HepG2 (cell line): ENCODE measurements around the gene ZNF607. TPM values are rescaled to one million over a fixed set of nuclear protein-coding genes. Genes with fewer than 3 reads are reported as not detected.

Source experiments
- AHR ChIP-seq: IDR thresholded peaks from 2 replicates; pipeline ENCODE4 v1.6.1; 2018; ENCODE audit warnings: missing genetic modification reagents, missing compliant biosample characterization
- FOXK1 ChIP-seq: sonication (generic); formaldehyde crosslinking; IDR thresholded peaks from 2 replicates; pipeline ENCODE4 v1.4.0; 2020; ENCODE audit warnings: low read depth, missing genetic modification reagents, borderline replicate concordance
- GATAD2A ChIP-seq: IDR thresholded peaks from 2 replicates; pipeline ENCODE4 v1.6.1; 2016
- HNRNPK ChIP-seq: fragments of 200-400 bp; formaldehyde crosslinking; IDR thresholded peaks from 2 replicates; pipeline ENCODE4 v1.6.1; 2018; ENCODE audit warnings: low read length, low read depth, moderate library complexity, mild to moderate bottlenecking; ENCODE audit not compliant: poor library complexity, severe bottlenecking
- IRF2 ChIP-seq: IDR thresholded peaks from 2 replicates; pipeline ENCODE4 v1.6.1; 2018; ENCODE audit warnings: missing genetic modification reagents, missing compliant biosample characterization
- NBN ChIP-seq: fragments of 450-650 bp; conservative IDR thresholded peaks from 2 replicates; pipeline ENCODE4 v1.6.1; 2017
- ONECUT2 ChIP-seq: sonication (generic); formaldehyde crosslinking; IDR thresholded peaks from 2 replicates; pipeline ENCODE4 v1.4.0; 2020; ENCODE audit warnings: missing genetic modification reagents
- SALL2 ChIP-seq: sonication (generic); formaldehyde crosslinking; IDR thresholded peaks from 2 replicates; pipeline ENCODE4 v1.8.1; 2023; ENCODE audit warnings: mild to moderate bottlenecking, missing genetic modification reagents, inconsistent platforms
- SP4 ChIP-seq: sonication (generic); formaldehyde crosslinking; IDR thresholded peaks from 2 replicates; pipeline ENCODE4 v1.8.1; 2023; ENCODE audit warnings: mild to moderate bottlenecking, missing genetic modification reagents
- SPEN ChIP-seq: sonication (generic); formaldehyde crosslinking; IDR thresholded peaks from 2 replicates; pipeline ENCODE4 v1.5.1; 2020; ENCODE audit warnings: low read depth, mild to moderate bottlenecking, missing genetic modification reagents
- TMF1 ChIP-seq: sonication (generic); formaldehyde crosslinking; IDR thresholded peaks from 2 replicates; pipeline ENCODE4 v1.8.1; 2022; ENCODE audit warnings: low read depth, missing genetic modification reagents
- ZNF101 ChIP-seq: sonication (generic); formaldehyde crosslinking; IDR thresholded peaks from 2 replicates; pipeline ENCODE4 v1.4.0; 2020; ENCODE audit warnings: mild to moderate bottlenecking, low read depth, missing genetic modification reagents, borderline replicate concordance
- ZNF235 ChIP-seq: sonication (generic); formaldehyde crosslinking; IDR thresholded peaks from 2 replicates; pipeline ENCODE4 v1.8.1; 2023; ENCODE audit warnings: mild to moderate bottlenecking, missing genetic modification reagents, borderline replicate concordance
- ZNF317 ChIP-seq: sonication (generic); formaldehyde crosslinking; IDR thresholded peaks from 2 replicates; pipeline ENCODE4 v1.5.0; 2020; ENCODE audit warnings: mild to moderate bottlenecking, missing genetic modification reagents
- ZNF34 ChIP-seq: sonication (generic); formaldehyde crosslinking; IDR thresholded peaks from 2 replicates; pipeline ENCODE4 v1.4.0; 2020; ENCODE audit warnings: mild to moderate bottlenecking, missing genetic modification reagents, borderline replicate concordance
- ZNF431 ChIP-seq: sonication (generic); formaldehyde crosslinking; IDR thresholded peaks from 2 replicates; pipeline ENCODE4 v1.9.0; 2022; ENCODE audit warnings: missing genetic modification reagents, low read depth, mild to moderate bottlenecking, borderline replicate concordance
- ZNF605 ChIP-seq: sonication (generic); formaldehyde crosslinking; IDR thresholded peaks from 2 replicates; pipeline ENCODE4 v1.8.0; 2022; ENCODE audit warnings: mild to moderate bottlenecking, missing genetic modification reagents
- ZNF782 ChIP-seq: sonication (generic); formaldehyde crosslinking; IDR thresholded peaks from 2 replicates; pipeline ENCODE4 v1.4.0; 2020; ENCODE audit warnings: missing genetic modification reagents, mild to moderate bottlenecking, borderline replicate concordance
- ZNF850 ChIP-seq: sonication (generic); formaldehyde crosslinking; conservative IDR thresholded peaks from 2 replicates; pipeline ENCODE4 v1.9.0; 2021; ENCODE audit warnings: mild to moderate bottlenecking, missing genetic modification reagents
- ZSCAN22 ChIP-seq: sonication (generic); formaldehyde crosslinking; IDR thresholded peaks from 2 replicates; pipeline ENCODE4 v1.4.0; 2020; ENCODE audit warnings: mild to moderate bottlenecking, missing genetic modification reagents
- polyA plus RNA-seq, 8 experiments: library from polyadenylated mRNA; depleted of rRNA in 3 of 8; stranded (reverse) in 7 of 8; unstranded in 1 of 8; fragments of >200 nt; fragmentation: Illumina TruSeq in 4 of 8; extraction: Trizol in 4 of 8; gene quantifications; 2 replicates each; pipeline versions ENCODE4 v1.2.1 to v1.2.3, GENCODE V29; 2011 to 2016; ENCODE audit warnings: low read depth in 4 of 8, missing spikeins in 1 of 8, mixed read lengths in 1 of 8; ENCODE audit not compliant: insufficient read depth in 1 of 8
- total RNA-seq, 5 experiments: library from RNA; depleted of rRNA; stranded (reverse); fragments of >200 nt; fragmentation: Illumina TruSeq; extraction: Trizol; gene quantifications; 2 replicates each; pipeline ENCODE4 v1.2.3, GENCODE V29; 2016; ENCODE audit warnings: low read depth in 1 of 5
- TF ChIP-seq, protein P1 (sequence below): sonication (generic); formaldehyde crosslinking; IDR thresholded peaks from 2 replicates; pipeline ENCODE4 v1.4.0; 2020; ENCODE audit warnings: missing genetic modification reagents, borderline replicate concordance
- TF ChIP-seq, protein P2 (sequence below): sonication (generic); formaldehyde crosslinking; IDR thresholded peaks from 2 replicates; pipeline ENCODE4 v1.4.0; 2020; ENCODE audit warnings: low read depth, mild to moderate bottlenecking, missing genetic modification reagents
- TF ChIP-seq, protein P3 (sequence below): sonication (generic); formaldehyde crosslinking; IDR thresholded peaks from 2 replicates; pipeline ENCODE4 v1.4.0; 2020; ENCODE audit warnings: mild to moderate bottlenecking, missing genetic modification reagents

ZNF607 gene
- total and polyA plus RNA-seq, 2 of the 13 experiments (the other 11 are each of a cell fraction or from before 2014, with no cell fraction given) = 3.8 to 8.3 TPM

DNA sequence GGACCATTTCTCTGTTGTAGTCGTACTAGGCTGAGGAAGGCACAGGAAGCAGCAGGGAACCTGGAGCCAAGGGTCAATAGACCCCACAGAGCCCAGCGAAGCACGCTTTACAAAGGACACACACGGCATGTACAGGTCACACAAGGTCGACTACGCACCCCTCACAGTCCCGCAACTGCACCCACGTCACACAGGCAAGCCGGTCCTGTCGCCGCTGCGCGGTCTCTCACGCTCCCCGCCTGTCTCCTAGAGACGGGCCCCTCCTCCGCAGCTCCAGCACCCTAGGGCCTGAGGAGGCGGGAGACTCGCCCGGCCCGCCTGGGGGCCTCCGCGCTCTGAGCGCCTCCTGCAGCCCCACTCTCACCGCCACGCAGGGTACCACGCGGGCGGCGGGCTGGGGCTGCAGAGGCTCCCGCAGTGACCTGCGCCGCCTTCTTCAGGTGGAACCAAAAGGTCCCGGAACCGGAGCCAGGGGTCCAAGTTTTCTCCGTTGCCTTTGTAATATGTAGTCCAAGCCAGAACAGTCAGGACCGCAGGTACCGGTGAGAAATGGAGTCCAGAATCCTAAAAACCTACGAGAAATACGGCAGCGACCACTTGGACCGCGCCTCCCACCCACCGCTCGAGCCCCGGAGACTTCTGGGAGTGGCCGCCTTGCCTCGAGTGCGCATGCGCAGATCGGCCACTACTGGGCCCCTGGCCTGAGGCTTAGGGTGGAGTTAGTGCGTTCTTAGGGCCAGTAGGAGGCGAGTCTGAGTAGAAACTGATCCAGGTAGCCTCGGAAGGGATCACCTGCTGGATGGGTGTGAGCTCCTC is at the start of gene ZNF607 (continued):
- TF ChIP-seq ONECUT2 (CRISPR knock-in tag) = no peak
- no peak for TF ChIP-seq SALL2
- TF ChIP-seq SP4 = no peak
- no peak for TF ChIP-seq ZNF101 (CRISPR knock-in tag)
- no peak for TF ChIP-seq TMF1 (CRISPR knock-in tag)
- TF ChIP-seq NBN = no peak
- no peak for TF ChIP-seq ZNF317 (CRISPR knock-in tag)
- TF ChIP-seq HNRNPK = no peak
- peak; percentile 25; the same call in 1 of the 2 replicates for TF ChIP-seq ZNF782
- TF ChIP-seq AHR = no peak
- TF ChIP-seq, protein P1, sequence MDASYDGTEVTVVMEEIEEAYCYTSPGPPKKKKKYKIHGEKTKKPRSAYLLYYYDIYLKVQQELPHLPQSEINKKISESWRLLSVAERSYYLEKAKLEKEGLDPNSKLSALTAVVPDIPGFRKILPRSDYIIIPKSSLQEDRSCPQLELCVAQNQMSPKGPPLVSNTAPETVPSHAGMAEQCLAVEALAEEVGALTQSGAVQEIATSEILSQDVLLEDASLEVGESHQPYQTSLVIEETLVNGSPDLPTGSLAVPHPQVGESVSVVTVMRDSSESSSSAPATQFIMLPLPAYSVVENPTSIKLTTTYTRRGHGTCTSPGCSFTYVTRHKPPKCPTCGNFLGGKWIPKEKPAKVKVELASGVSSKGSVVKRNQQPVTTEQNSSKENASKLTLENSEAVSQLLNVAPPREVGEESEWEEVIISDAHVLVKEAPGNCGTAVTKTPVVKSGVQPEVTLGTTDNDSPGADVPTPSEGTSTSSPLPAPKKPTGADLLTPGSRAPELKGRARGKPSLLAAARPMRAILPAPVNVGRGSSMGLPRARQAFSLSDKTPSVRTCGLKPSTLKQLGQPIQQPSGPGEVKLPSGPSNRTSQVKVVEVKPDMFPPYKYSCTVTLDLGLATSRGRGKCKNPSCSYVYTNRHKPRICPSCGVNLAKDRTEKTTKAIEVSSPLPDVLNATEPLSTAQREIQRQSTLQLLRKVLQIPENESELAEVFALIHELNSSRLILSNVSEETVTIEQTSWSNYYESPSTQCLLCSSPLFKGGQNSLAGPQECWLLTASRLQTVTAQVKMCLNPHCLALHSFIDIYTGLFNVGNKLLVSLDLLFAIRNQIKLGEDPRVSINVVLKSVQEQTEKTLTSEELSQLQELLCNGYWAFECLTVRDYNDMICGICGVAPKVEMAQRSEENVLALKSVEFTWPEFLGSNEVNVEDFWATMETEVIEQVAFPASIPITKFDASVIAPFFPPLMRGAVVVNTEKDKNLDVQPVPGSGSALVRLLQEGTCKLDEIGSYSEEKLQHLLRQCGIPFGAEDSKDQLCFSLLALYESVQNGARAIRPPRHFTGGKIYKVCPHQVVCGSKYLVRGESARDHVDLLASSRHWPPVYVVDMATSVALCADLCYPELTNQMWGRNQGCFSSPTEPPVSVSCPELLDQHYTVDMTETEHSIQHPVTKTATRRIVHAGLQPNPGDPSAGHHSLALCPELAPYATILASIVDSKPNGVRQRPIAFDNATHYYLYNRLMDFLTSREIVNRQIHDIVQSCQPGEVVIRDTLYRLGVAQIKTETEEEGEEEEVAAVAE (CRISPR knock-in tag) = no peak
- TF ChIP-seq ZNF235 (CRISPR knock-in tag) = no peak
- no peak for TF ChIP-seq ZSCAN22 (CRISPR knock-in tag)
- TF ChIP-seq ZNF605 (CRISPR knock-in tag) = peak; percentile 94
- no peak for TF ChIP-seq FOXK1 (CRISPR knock-in tag)
- TF ChIP-seq, protein P2, sequence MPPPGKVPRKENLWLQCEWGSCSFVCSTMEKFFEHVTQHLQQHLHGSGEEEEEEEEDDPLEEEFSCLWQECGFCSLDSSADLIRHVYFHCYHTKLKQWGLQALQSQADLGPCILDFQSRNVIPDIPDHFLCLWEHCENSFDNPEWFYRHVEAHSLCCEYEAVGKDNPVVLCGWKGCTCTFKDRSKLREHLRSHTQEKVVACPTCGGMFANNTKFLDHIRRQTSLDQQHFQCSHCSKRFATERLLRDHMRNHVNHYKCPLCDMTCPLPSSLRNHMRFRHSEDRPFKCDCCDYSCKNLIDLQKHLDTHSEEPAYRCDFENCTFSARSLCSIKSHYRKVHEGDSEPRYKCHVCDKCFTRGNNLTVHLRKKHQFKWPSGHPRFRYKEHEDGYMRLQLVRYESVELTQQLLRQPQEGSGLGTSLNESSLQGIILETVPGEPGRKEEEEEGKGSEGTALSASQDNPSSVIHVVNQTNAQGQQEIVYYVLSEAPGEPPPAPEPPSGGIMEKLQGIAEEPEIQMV (CRISPR knock-in tag) = 0 out of 2 replicates have a peak, but pooled peaks have one; percentile 25
- TF ChIP-seq ZNF431 = no peak
- no peak for TF ChIP-seq ZNF850
- no peak for TF ChIP-seq GATAD2A (CRISPR knock-in tag)
- TF ChIP-seq IRF2 (CRISPR knock-in tag) = peak; percentile 23; the same call in 1 of the 2 replicates
- TF ChIP-seq SPEN (CRISPR knock-in tag) = peak; percentile 68
- 0 out of 2 replicates have a peak, but pooled peaks have one; percentile 37 for TF ChIP-seq ZNF34 (CRISPR knock-in tag)
- TF ChIP-seq, protein P3, sequence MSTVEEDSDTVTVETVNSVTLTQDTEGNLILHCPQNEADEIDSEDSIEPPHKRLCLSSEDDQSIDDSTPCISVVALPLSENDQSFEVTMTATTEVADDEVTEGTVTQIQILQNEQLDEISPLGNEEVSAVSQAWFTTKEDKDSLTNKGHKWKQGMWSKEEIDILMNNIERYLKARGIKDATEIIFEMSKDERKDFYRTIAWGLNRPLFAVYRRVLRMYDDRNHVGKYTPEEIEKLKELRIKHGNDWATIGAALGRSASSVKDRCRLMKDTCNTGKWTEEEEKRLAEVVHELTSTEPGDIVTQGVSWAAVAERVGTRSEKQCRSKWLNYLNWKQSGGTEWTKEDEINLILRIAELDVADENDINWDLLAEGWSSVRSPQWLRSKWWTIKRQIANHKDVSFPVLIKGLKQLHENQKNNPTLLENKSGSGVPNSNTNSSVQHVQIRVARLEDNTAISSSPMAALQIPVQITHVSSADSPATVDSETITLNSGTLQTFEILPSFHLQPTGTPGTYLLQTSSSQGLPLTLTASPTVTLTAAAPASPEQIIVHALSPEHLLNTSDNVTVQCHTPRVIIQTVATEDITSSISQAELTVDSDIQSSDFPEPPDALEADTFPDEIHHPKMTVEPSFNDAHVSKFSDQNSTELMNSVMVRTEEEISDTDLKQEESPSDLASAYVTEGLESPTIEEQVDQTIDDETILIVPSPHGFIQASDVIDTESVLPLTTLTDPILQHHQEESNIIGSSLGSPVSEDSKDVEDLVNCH (CRISPR knock-in tag) = no peak
